SK-N-MC (cell line): Measurements from ENCODE around the gene THOP1.

Experiments
- EZH2 ChIP-seq: fragments of 200-600 bp; sonication (generic); IDR thresholded peaks from one replicate; pipeline ENCODE4 v1.6.1; 2017; ENCODE audit warnings: antibody characterized with exemption
- FOXP2 ChIP-seq: optimal IDR thresholded peaks from 2 replicates; pipeline ENCODE3; 2011; ENCODE audit warnings: mild to moderate bottlenecking, moderate library complexity; ENCODE audit not compliant: insufficient read depth; ENCODE audit errors: extremely low read length, control extremely low read depth
- POLR2AphosphoS5 ChIP-seq: IDR thresholded peaks from 2 replicates; pipeline ENCODE4 v1.6.1; 2012; ENCODE audit warnings: mild to moderate bottlenecking, low read depth, low read length, borderline replicate concordance

DNA sequence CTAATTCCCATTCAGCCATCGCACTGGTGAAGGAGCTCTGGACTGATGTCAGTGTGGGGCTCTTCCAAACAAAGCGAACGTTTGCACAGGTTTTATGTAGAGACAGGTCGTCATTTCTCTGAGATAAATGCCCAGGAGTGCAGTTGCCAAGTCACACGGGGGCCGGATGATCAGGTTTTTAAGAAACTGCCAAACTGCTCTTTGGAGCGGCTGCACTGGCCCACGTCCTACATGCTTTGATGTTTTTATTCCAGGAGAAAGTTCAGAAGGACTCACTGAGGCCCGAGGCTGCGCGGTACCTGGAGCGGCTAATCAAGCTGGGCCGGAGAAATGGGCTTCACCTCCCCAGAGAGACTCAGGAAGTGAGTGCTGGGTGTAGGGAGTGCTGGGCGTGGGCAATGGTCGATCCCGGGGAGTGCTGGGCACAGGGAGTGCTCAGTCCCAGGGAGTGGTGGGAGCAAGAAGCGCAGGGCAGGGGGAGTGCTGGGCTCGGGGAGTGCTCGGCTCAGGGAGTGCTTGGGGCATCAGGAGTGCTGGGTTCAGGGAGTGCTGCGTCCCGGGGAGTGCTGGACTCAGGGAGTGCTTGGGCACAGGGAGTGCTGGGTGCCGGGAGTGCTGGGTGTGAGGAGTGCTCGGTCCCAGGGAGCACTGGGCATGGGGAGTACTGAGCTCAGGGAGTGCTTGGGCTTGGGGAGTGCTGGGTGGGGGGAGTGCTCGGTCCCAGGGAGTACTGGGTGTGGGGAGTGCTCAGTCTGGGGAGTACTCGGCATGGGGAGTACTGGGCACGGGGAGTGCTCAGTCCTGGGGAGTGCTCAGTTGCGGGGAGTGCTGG lies 10.7 kb downstream of the THOP1 start:
- TF ChIP-seq POLR2AphosphoS5 = no peak
- TF ChIP-seq EZH2 = no peak
- no peak for TF ChIP-seq FOXP2
